Dermis microvascular lymphatic vessel endothelial cell (primary cell): Measurements from ENCODE around the gene COL3A1. TPM values are rescaled to one million over a fixed set of nuclear protein-coding genes. Genes with fewer than 3 reads are reported as not detected.

Source experiments
- total RNA-seq: library from RNA; depleted of rRNA; stranded (reverse); fragments of >200 nt; gene quantifications from 2 replicates; pipeline ENCODE4 v1.2.1, GENCODE V29; 2014

The COL3A1 gene
- total RNA-seq, 1 donor from 2014 or later, result not detected

Other genes with a start within 250 kb of the COL3A1 start
- gene COL5A2, start 205.4 kb downstream of the COL3A1 start, total RNA-seq, result 37.0 and 37.6 TPM in 2 replicates